Panc1 (cell line): ENCODE results near the gene DALRD3. TPM values are rescaled to one million over a fixed set of nuclear protein-coding genes. Genes with fewer than 3 reads are reported as not detected.

Experiments used
- ATAC-seq: fragments of 200-7000 bp; cut with Tn5 transposase; 2 replicates; pipeline ENCODE4 v1.9.1; 2020; ENCODE audit warnings: mild to moderate bottlenecking, moderate library complexity
- BruUV-seq: library from RNA; stranded (reverse); fragments of 400-500 nt; replicated peaks from 2 replicates; lab custom pipeline; 2021; lab: Mats Ljungman, UMichigan
- CTCF ChIA-PET: fragments of 300-600 bp; sonication (Branson Sonifier 250); formaldehyde crosslinking; loops from one replicate; lab custom pipeline; 2022; ENCODE audit warnings: antibody characterized with exemption; lab: Charles Lee
- POLR2A ChIA-PET: fragments of 300-600 bp; sonication (Branson Sonifier 250); formaldehyde crosslinking; loops from one replicate; lab custom pipeline; 2022; ENCODE audit warnings: antibody characterized with exemption; lab: Charles Lee
- DNase-seq: peaks from one replicate; pipeline ENCODE4 v3.0.0-alpha.2; 2010; ENCODE audit warnings: low read depth, low spot score
- H3K27ac ChIP-seq: 2 replicates; pipeline ENCODE4 v1.5.1; 2011; ENCODE audit warnings: mild to moderate bottlenecking, low read length, inconsistent platforms
- H3K27me3 ChIP-seq: fragments of 200-500 bp; sonication (Bioruptor generic); 2 replicates; pipeline ENCODE4 v1.6.0; 2014; ENCODE audit warnings: low read length, inconsistent platforms; ENCODE audit not compliant: control insufficient read depth, insufficient read depth
- H3K36me3 ChIP-seq: fragments of 200-500 bp; sonication (Bioruptor generic); 2 replicates; pipeline ENCODE4 v1.5.1; 2014; ENCODE audit warnings: inconsistent platforms, mild to moderate bottlenecking, low read length, moderate library complexity; ENCODE audit not compliant: control insufficient read depth, insufficient read depth
- H3K4me1 ChIP-seq: 2 replicates; pipeline ENCODE4 v1.5.1; 2011; ENCODE audit warnings: inconsistent platforms, mild to moderate bottlenecking, low read length, moderate library complexity; ENCODE audit not compliant: control insufficient read depth, insufficient read depth
- H3K4me3 ChIP-seq, 2 experiments: 2 replicates each; pipeline ENCODE4 v1.5.1; 2011 to 2012; ENCODE audit warnings: low read depth in 2 of 2, low read length in 2 of 2, mild to moderate bottlenecking in 2 of 2, inconsistent platforms in 1 of 2, moderate library complexity in 1 of 2
- H3K9me3 ChIP-seq: fragments of 200-500 bp; sonication (Bioruptor generic); 2 replicates; pipeline ENCODE4 v1.5.1; 2014; ENCODE audit warnings: low read depth, mild to moderate bottlenecking, inconsistent platforms, low read length, moderate library complexity; ENCODE audit not compliant: control insufficient read depth, insufficient read depth
- POLR2AphosphoS5 ChIP-seq: IDR thresholded peaks from 2 replicates; pipeline ENCODE4 v1.6.1; 2012; ENCODE audit warnings: mild to moderate bottlenecking, low read depth, low read length, moderate library complexity
- REST ChIP-seq, 2 experiments: IDR thresholded peaks; 2 replicates each; pipeline ENCODE4 v1.6.1; 2011 to 2012; ENCODE audit warnings: low read depth in 2 of 2, control low read depth in 1 of 2, low read length in 1 of 2, mild to moderate bottlenecking in 1 of 2, moderate library complexity in 1 of 2; ENCODE audit not compliant: insufficient read depth in 1 of 2
- SIN3A ChIP-seq: IDR thresholded peaks from 2 replicates; pipeline ENCODE4 v1.6.1; 2012; ENCODE audit warnings: low read depth, mild to moderate bottlenecking, low read length, moderate library complexity, borderline replicate concordance; ENCODE audit not compliant: insufficient read depth
- TCF7L2 ChIP-seq: IDR thresholded peaks from 2 replicates; pipeline ENCODE4 v1.6.1; 2011; ENCODE audit warnings: mild to moderate bottlenecking, low read depth, low read length, inconsistent platforms
- in situ Hi-C: cut with HindIII; loops from 2 replicates; pipeline ENCODE4 v1.10.0; 2016; ENCODE audit warnings: low sequenced_read_pairs, low pct_unique_long_range_greater_than_20kb
- intact Hi-C: fragments of 100-400 bp; cut with micrococcal nuclease; formaldehyde crosslinking; loops from one replicate; pipeline ENCODE4 v1.10.0; 2022; ENCODE audit not compliant: unreplicated experiment
- total RNA-seq: library from RNA; stranded (reverse); gene quantifications from one replicate; pipeline ENCODE4 v1.2.1, GENCODE V29; 2021; ENCODE audit not compliant: unreplicated experiment
- TF ChIP-seq, protein P1 (sequence below): fragments of 450-650 bp; IDR thresholded peaks from 2 replicates; pipeline ENCODE4 v1.5.1; 2017; ENCODE audit warnings: mild to moderate bottlenecking

The DALRD3 gene
- total RNA-seq, 1 experiment from 2014 or later: 22.5 TPM

DNA sequence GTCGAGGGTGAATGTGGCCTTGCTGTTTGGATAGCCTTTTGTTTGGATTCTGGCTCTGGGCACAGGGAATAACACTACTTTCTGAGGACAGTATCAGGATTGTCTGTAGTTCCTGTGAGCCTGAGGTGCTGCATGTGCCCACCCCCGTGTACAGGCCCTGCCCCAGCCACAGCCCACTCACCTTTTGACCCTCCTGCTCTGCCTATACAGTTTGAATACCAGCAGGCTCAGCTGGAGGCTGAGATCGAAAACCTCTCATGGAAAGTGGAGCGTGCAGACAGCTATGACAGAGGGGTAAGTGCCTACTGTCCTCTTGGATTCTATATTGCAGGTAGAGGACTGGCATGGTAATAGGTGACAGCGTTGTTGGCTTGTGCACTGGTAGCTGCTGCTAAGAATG, 35.7 kb downstream of the DALRD3 start:
- in situ Hi-C loops (no loop called here), intact Hi-C loops (no loop called here)
- no peaks in the 10 kb centered on the region for H3K4me1 ChIP-seq
- CTCF ChIA-PET: no interaction called here
- no peak for DNase-seq
- POLR2A ChIA-PET: no interaction called here
- no peaks in the 10 kb centered on the region for H3K27me3 ChIP-seq
- no peak overlapping the region for H3K27ac ChIP-seq
- no peak for ATAC-seq
- no TSS peak for BruUV-seq
- TF ChIP-seq, protein P1, sequence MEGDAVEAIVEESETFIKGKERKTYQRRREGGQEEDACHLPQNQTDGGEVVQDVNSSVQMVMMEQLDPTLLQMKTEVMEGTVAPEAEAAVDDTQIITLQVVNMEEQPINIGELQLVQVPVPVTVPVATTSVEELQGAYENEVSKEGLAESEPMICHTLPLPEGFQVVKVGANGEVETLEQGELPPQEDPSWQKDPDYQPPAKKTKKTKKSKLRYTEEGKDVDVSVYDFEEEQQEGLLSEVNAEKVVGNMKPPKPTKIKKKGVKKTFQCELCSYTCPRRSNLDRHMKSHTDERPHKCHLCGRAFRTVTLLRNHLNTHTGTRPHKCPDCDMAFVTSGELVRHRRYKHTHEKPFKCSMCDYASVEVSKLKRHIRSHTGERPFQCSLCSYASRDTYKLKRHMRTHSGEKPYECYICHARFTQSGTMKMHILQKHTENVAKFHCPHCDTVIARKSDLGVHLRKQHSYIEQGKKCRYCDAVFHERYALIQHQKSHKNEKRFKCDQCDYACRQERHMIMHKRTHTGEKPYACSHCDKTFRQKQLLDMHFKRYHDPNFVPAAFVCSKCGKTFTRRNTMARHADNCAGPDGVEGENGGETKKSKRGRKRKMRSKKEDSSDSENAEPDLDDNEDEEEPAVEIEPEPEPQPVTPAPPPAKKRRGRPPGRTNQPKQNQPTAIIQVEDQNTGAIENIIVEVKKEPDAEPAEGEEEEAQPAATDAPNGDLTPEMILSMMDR: no peak
- TF ChIP-seq REST (IDR thresholded peaks at IDR 0.05; ENCODE audit: insufficient read depth in 1 of 2, low read depth in 2 of 2, low read length in 1 of 2): no peak
- no peak for TF ChIP-seq TCF7L2
- no peak for TF ChIP-seq POLR2AphosphoS5
- no peak for TF ChIP-seq SIN3A
- H3K36me3 ChIP-seq: peaks cover 8% of the 10 kb centered on the region
- H3K9me3 ChIP-seq: no peaks in the 10 kb centered on the region
- H3K4me3 ChIP-seq: no peak overlapping the region

GRCh38 chr3:48982016-48982415, 36.4 kb downstream of the DALRD3 start:
- ChIA-PET POLR2A (no interaction called here), CTCF (no interaction called here)
- in situ Hi-C loops: no loop called here
- Histone ChIP-seq H3K9me3 (no peaks in the 10 kb centered on the region), H3K27ac (no peak overlapping the region), H3K36me3 (peaks cover 8% of the 10 kb centered on the region), H3K4me1 (no peaks in the 10 kb centered on the region), H3K27me3 (no peaks in the 10 kb centered on the region), H3K4me3 (no peak overlapping the region)
- ATAC-seq: no peak
- no peak for DNase-seq
- no TSS peak for BruUV-seq
- TF ChIP-seq POLR2AphosphoS5: no peak
- TF ChIP-seq, protein P1: no peak
- TF ChIP-seq REST (IDR thresholded peaks at IDR 0.05; ENCODE audit: insufficient read depth in 1 of 2, low read depth in 2 of 2, low read length in 1 of 2): no peak
- no peak for TF ChIP-seq SIN3A
- TF ChIP-seq TCF7L2: no peak
- intact Hi-C loops: no loop called here
